WI38 (cell line): Measurements from ENCODE around the gene FAM174C.

Source experiments
- H3K4me3 ChIP-seq: 2 replicates; pipeline ENCODE4 v1.5.1; 2011; ENCODE audit warnings: low read depth, mild to moderate bottlenecking, control low read depth, low read length
- TF ChIP-seq, protein P1 (sequence below): IDR thresholded peaks from 2 replicates; pipeline ENCODE4 v1.5.1; 2012; ENCODE audit warnings: low read depth, mild to moderate bottlenecking, control low read depth, low read length

Gene FAM174C

DNA sequence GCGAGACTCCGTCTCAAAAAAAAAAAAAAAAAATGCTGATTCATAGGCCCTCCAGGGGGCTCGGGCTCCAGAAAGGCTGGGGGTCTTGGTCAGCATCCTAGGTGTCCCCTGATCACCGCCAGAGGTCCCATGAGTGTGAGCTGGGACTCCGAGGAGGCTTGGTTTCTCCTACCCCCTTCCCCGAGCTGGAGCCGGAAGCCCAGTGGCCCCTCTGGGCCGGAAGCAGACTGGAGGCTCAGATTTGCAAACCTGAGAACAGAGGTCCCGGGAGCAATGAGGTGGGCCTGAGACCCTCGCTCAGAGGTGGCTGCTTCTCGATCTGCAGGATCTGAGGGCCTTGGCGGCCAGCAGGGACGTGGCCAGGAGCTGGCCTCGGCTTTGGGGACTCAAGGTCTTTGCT, 51.8 kb downstream of the FAM174C start:
- TF ChIP-seq, protein P1, sequence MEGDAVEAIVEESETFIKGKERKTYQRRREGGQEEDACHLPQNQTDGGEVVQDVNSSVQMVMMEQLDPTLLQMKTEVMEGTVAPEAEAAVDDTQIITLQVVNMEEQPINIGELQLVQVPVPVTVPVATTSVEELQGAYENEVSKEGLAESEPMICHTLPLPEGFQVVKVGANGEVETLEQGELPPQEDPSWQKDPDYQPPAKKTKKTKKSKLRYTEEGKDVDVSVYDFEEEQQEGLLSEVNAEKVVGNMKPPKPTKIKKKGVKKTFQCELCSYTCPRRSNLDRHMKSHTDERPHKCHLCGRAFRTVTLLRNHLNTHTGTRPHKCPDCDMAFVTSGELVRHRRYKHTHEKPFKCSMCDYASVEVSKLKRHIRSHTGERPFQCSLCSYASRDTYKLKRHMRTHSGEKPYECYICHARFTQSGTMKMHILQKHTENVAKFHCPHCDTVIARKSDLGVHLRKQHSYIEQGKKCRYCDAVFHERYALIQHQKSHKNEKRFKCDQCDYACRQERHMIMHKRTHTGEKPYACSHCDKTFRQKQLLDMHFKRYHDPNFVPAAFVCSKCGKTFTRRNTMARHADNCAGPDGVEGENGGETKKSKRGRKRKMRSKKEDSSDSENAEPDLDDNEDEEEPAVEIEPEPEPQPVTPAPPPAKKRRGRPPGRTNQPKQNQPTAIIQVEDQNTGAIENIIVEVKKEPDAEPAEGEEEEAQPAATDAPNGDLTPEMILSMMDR = no peak

More for the DNA sequence above, 51.8 kb downstream of the FAM174C start:
- H3K4me3 ChIP-seq = no peak overlapping the region
